Daoy (cell line): Measurements from ENCODE around the gene TNFRSF18. TPM values are rescaled to one million over a fixed set of nuclear protein-coding genes. Genes with fewer than 3 reads are reported as not detected.

Experiments
- DNase-seq: peaks from one replicate; pipeline ENCODE4 v3.0.0-alpha.2; 2015; ENCODE audit warnings: low read depth
- total RNA-seq: library from RNA; depleted of rRNA; stranded (reverse); fragments of >200 nt; shearing (Covaris generic); gene quantifications from 2 replicates; pipeline ENCODE4 v1.2.3, GENCODE V29; 2014

The TNFRSF18 gene
- total RNA-seq, 1 experiment from 2014 or later: 1.9 TPM

- peak; percentile 49 for DNase-seq
Measured at GRCh38 chr1:1240822-1241587, 34.6 kb upstream of the TNFRSF18 start.

- DNase-seq: no peak
Measured at GRCh38 chr1:1240348-1240732, 33.9 kb upstream of the TNFRSF18 start.

DNA sequence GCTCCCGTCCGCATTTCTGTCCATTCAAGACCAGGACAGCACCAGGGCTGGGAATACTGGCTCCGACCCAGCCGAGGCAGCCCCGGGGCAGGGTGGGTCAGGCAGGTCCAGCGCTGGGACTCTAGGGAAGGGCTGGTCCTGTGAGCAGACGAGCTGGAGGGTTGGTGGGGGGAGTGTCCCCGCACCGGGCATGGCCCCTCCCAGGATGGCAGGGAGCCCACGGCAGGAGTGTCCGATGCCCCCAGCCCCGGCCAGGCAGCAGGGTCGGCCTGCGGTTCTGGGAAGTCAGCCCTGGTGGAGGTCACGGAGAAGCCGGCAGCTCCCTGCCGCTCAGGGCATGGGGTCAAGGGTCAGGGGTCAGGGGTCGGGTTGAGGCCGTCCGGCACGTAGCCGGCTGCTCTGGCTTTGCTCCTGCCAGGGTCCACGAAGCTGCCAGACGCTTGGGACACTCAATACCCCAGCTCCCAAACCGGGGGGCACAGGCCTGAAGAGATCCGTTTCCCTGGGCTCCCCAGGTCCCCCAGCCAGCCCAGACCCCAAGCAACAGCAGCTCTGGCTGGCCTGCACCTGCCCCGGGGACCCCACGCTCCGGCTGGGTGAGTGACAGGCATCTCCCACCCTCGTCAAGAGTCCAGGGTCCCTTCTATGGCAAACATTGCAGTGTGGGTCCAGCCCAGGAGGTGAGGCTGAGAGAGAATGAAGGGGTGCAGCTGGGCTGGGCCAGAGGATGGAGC lies 33.4 kb upstream of the TNFRSF18 start:
- peak; percentile 41 for DNase-seq

GRCh38 chr1:1239227-1239613 lies 32.8 kb upstream of the TNFRSF18 start:
- peak; percentile 27 for DNase-seq

DNA sequence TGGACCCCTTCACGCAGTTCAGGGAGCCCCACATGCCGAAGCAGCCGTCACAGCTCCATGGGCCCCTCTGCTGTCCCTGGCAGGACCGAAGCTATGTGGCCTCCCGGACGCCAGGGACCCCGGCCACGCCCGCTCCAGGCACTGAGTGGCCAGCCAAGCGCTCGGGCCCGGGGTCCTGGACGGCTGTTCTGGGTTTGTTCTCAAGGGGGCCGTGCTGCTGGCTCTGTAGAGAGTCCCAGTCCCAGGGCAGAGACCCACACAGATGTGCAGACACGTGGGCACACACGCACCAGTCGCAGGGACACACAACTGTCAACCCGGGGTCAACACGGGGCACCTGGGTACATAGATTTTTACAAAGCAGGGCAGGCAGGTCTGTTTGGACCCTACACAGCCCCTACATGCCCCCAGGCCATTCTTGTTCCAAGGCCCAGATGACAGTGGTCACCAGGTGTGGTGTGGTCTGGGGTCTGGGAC lies 32.3 kb upstream of the TNFRSF18 start:
- DNase-seq: no peak

GRCh38 chr1:1237874-1238701 lies 31.7 kb upstream of the TNFRSF18 start:
- peak; percentile 50 for DNase-seq

DNA sequence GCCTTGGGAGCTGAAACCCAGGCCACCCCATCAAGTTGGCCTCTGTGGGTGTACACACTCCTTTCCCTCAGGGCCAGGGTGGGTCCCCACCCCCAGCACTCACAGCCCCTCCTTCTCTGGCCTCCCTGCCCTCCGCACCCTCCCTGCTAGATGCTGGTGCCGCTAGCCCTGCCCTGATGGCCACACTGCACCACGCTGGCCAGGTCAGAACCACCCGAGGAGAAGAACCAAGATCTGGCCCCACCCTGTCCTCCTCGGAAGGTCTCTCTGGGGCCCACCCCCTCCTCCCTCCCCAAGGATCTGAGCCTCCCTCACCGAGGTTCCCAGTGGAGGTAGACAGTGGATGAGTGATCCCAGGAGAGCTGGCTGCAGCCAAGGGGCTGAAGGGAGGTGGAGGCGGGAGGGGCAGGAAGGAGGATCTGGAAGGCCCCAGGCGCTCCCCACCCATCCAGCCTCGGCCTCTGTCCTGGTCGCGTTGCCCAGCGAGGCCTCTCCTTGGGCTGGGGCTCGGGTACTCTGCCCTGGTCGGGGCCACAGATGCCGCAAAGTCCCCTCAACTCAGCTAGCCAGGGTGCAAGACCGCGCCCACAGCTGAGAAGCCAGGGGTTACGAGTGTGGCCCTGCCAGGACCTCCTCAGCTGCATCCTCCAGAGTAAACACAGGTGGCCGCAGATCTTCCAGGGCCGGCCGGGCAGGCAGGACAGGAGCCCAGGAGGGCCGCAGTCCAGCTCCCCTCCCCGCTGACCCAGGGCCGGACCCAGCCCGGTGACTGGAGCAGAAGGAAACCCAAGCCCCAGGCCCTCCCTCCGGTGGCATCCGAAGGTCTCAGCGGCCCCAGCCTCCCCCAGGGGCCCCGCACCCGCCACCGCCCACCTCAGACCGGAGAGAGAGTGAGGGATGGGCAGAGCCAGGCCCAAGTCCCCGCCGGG lies 30.8 kb upstream of the TNFRSF18 start:
- DNase-seq: no peak

- no peak for DNase-seq
Measured at GRCh38 chr1:1236176-1236763, 29.9 kb upstream of the TNFRSF18 start.

DNA sequence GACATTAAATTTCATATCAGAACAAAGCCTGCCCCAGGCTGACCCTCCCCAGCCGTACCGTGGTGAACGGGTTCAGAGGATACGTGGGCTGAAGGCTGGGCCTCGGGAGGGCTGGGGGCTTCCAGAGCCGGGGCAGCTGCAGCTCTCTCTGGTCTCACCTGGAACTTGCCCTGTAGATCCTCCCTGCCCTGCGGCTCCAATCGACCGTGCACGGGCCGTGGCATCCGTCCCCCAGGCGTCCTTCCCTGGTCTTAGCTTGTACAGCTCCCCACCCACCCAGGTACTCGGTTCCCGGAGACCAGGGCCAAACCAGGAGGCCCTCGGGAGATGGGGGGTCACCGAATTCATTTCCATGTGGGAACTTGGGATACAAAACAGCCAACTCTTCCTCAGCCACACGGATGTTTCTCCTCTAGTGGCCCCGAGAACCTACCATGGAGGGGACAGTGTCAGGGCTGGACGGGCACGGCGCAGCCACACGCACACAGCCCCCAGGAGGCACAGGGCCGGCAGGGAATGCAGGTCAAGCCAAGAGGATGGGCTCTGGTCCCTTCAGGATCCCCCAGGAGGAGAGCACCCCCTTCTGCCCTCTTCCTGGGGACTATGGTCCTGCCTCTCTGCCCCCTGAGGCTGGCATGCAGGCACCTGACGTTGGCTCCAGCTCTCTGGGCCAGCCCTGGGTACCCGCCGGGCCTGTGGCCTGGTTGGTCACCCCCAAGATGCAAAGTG lies 28.8 kb upstream of the TNFRSF18 start:
- DNase-seq: no peak

GRCh38 chr1:1234180-1234808 lies 27.9 kb upstream of the TNFRSF18 start:
- no peak for DNase-seq

DNA sequence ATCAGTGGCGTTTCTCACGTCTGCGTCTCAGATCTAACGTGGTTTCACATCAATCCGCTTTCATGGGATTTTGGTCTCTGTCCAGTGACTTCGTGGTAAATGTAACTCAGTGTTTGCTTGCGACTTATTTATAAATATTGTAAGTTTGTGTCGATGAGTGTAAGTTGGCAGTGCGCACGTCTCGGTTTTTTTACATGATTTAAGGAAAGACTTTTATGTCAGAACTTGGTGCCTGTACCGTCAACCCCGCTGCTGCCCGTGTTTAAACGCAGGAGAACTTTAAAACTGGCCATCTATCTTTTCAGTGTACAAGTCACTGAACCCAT lies 27.1 kb upstream of the TNFRSF18 start:
- DNase-seq: no peak

- DNase-seq: no peak
Measured at GRCh38 chr1:1232796-1233566, 26.6 kb upstream of the TNFRSF18 start.

- DNase-seq: no peak
Measured at GRCh38 chr1:1232208-1232795, 25.9 kb upstream of the TNFRSF18 start, which contains the start of gene B3GALT6. Gene B3GALT6 (plus strand): TSS chr1:1232237. CDS start chr1:1232279, 42 bp downstream.

GRCh38 chr1:1231400-1232207 lies 25.2 kb upstream of the TNFRSF18 start, which contains the start of gene SDF4:
Gene SDF4 (minus strand): TSS chr1:1232001. CDS start chr1:1228772, 3,229 bp downstream.
- DNase-seq: peak; percentile 98

DNA sequence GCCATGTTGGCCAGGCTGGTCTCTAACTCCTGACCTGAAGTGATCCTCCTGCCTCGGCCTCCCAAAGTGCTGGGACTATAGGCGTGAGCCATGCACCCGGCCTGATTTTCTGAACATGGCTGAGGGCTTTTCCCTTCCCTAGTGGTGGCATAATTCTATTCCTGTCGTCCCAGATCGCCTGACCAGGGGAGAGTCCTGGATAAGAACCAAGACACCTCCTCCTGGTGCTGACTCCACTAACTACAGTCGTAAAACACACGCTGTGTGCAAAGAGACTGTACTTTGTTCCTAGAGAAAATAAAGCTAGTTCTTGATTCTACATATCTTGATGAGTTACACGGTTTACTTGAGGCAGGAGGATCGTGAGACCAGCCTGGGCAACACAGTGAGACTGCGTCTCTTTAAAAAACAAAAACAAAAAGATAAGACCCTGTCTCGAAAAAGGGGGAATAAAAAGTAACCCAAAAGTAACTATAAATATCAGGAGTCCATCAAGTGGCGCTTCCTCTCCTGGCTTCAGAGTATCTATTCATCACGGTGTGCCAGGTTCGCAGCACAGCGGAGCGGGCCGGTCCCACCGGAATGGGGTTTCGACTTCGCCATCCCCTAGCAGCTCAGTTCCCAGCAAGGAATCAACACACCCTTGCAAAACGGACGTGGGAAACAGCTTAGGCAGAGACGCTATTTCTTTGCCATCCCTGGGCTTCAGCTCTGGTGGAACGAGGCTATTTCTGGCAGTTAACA lies 24.4 kb upstream of the TNFRSF18 start:
- DNase-seq: peak; percentile 59

- DNase-seq: no peak
Measured at GRCh38 chr1:1229770-1230169, 23.4 kb upstream of the TNFRSF18 start.
